Memory B cell (primary cell): ENCODE results near the gene RNF167.

Experiments
- ATAC-seq: fragments of 150-1000 bp; cut with Tn5 transposase; 2 replicates; pipeline ENCODE4 v1.10.0; 2021; ENCODE audit warnings: low read depth, mild to moderate bottlenecking, moderate library complexity
- DNase-seq, 2 donors: peaks; one replicate each; pipeline ENCODE4 v3.0.0; 2022; ENCODE audit warnings: low spot score in 2 of 2
- H3K27ac Mint-ChIP-seq: one replicate; pipeline ENCODE4 v1.8.0; 2022; ENCODE audit warnings: mild to moderate bottlenecking, moderate library complexity, mixed read lengths
- H3K27me3 Mint-ChIP-seq: one replicate; pipeline ENCODE4 v1.8.0; 2022; ENCODE audit warnings: mixed read lengths
- H3K36me3 Mint-ChIP-seq: one replicate; pipeline ENCODE4 v1.8.0; 2022; ENCODE audit warnings: mild to moderate bottlenecking, mixed read lengths
- H3K4me1 Mint-ChIP-seq: one replicate; pipeline ENCODE4 v1.8.0; 2022; ENCODE audit warnings: mixed read lengths
- H3K4me3 Mint-ChIP-seq: one replicate; pipeline ENCODE4 v1.8.0; 2022; ENCODE audit warnings: mild to moderate bottlenecking, moderate library complexity, mixed read lengths
- H3K9me3 Mint-ChIP-seq: one replicate; pipeline ENCODE4 v1.8.0; 2022; ENCODE audit warnings: mixed read lengths

Gene RNF167

GRCh38 chr17:4986403-4986802, 46.3 kb downstream of the RNF167 start:
- peak overlapping the region; percentile 70 for H3K27ac Mint-ChIP-seq
- no peak for ATAC-seq
- H3K9me3 Mint-ChIP-seq: no peaks in the 10 kb centered on the region
- DNase-seq: no peak
- peaks cover 11% of the 10 kb centered on the region for H3K36me3 Mint-ChIP-seq
- H3K4me3 Mint-ChIP-seq: peak overlapping the region; percentile 89
- H3K4me1 Mint-ChIP-seq: peaks cover 44% of the 10 kb centered on the region
- H3K27me3 Mint-ChIP-seq: no peaks in the 10 kb centered on the region

GRCh38 chr17:4986951-4987766, 47.1 kb downstream of the RNF167 start, which contains the start of gene CAMTA2:
Gene CAMTA2, minus strand, starts transcription at chr17:4987675. Its CDS starts 1,453 bp downstream, at chr17:4986222.
- Mint-ChIP-seq H3K27me3 (no peaks in the 10 kb centered on the region), H3K36me3 (peaks cover 7% of the 10 kb centered on the region), H3K9me3 (no peaks in the 10 kb centered on the region), H3K4me3 (peak within 1 kb of the TSS; percentile 89), H3K4me1 (peaks cover 38% of the 10 kb centered on the region), H3K27ac (peak within 1 kb of the TSS; percentile 70)
- ATAC-seq (peak; percentile 81), DNase-seq (peak; percentile 70 to 79)

- H3K36me3 Mint-ChIP-seq: peaks cover 4% of the 10 kb centered on the region
- no peaks in the 10 kb centered on the region for H3K9me3 Mint-ChIP-seq
- DNase-seq: peak in 1 of 2 donors; percentile 30
- H3K27ac Mint-ChIP-seq: peak overlapping the region; percentile 70
- peaks cover 35% of the 10 kb centered on the region for H3K4me1 Mint-ChIP-seq
- no peaks in the 10 kb centered on the region for H3K27me3 Mint-ChIP-seq
- peak; percentile 52 for ATAC-seq
- H3K4me3 Mint-ChIP-seq: peak overlapping the region; percentile 89
These were observed 47.9 kb downstream of the RNF167 start for GRCh38 chr17:4987767-4988567.

GRCh38 chr17:4994081-4994595, 54.1 kb downstream of the RNF167 start:
- Mint-ChIP-seq H3K4me1 (peaks cover 21% of the 10 kb centered on the region), H3K36me3 (no peaks in the 10 kb centered on the region), H3K27me3 (no peaks in the 10 kb centered on the region), H3K27ac (no peak overlapping the region), H3K9me3 (no peaks in the 10 kb centered on the region), H3K4me3 (no peak overlapping the region)
- no peak for DNase-seq
- ATAC-seq: no peak
